Measurements from ENCODE around the gene CCDC93. TPM values are rescaled to one million over a fixed set of nuclear protein-coding genes. Genes with fewer than 3 reads are reported as not detected.

CCDC93 gene
- total RNA-seq, 4 donors from 2014 or later, result 25.6 to 52.4 (median 33.1) TPM

GRCh38 chr2:117952701-117953100 is 61.2 kb downstream of the CCDC93 start:
- no peak overlapping the region for H3K4me3 ChIP-seq (replicated peaks in 1 of 3)
- no peaks in the 10 kb centered on the region for H3K27me3 ChIP-seq
- H3K27ac ChIP-seq, result no peak overlapping the region
- DNase-seq, result no peak
- peaks cover 17 to 36% of the 10 kb centered on the region in 2 donors for H3K4me1 ChIP-seq
- H3K9me3 ChIP-seq, result no peaks in the 10 kb centered on the region
- peaks cover 5 to 18% of the 10 kb centered on the region in 2 donors for H3K36me3 ChIP-seq
- TF ChIP-seq CTCF (IDR thresholded peaks at IDR 0.05), result no peak
- no peak for TF ChIP-seq POLR2A (IDR thresholded peaks at IDR 0.05)
- intact Hi-C loops (cut with DNase I), result no loop called here

- no peak for TF ChIP-seq CTCF (IDR thresholded peaks at IDR 0.05)
- TF ChIP-seq POLR2A (IDR thresholded peaks at IDR 0.05), result no peak
- no peak for DNase-seq
- Histone ChIP-seq H3K36me3 (peaks cover 5 to 18% of the 10 kb centered on the region in 2 donors), H3K27ac (no peak overlapping the region), H3K4me3 (replicated peaks in 1 of 3) (no peak overlapping the region), H3K4me1 (peaks cover 12 to 31% of the 10 kb centered on the region in 2 donors), H3K27me3 (no peaks in the 10 kb centered on the region), H3K9me3 (no peaks in the 10 kb centered on the region)
- 93 to 96% methylated on average over 4 of the region's 4 CpGs for WGBS, 2 donors
- intact Hi-C loops (cut with DNase I), result no loop called here
Observed at GRCh38 chr2:117952228-117952627, 61.6 kb downstream of the CCDC93 start.

- intact Hi-C loops (cut with DNase I), result no loop called here
- H3K36me3 ChIP-seq, result peaks cover 5 to 27% of the 10 kb centered on the region in 2 donors
- WGBS, 2 donors, result 82 to 86% methylated on average over 5 of the region's 5 CpGs
Observed at GRCh38 chr2:117949806-117950205, 64.1 kb downstream of the CCDC93 start.

GRCh38 chr2:117948615-117949014 is 65.3 kb downstream of the CCDC93 start:
- Histone ChIP-seq H3K4me3 (replicated peaks in 1 of 3) (no peak overlapping the region), H3K9me3 (no peaks in the 10 kb centered on the region), H3K27ac (peak overlapping the region in 2 of 3 donors; percentile 47 to 51), H3K36me3 (peaks cover 5 to 27% of the 10 kb centered on the region in 2 donors), H3K27me3 (no peaks in the 10 kb centered on the region), H3K4me1 (peaks cover 29 to 44% of the 10 kb centered on the region in 2 donors)
- no peak for DNase-seq
- no peak for TF ChIP-seq CTCF (IDR thresholded peaks at IDR 0.05)
- no peak for TF ChIP-seq POLR2A (IDR thresholded peaks at IDR 0.05)
- intact Hi-C loops (cut with DNase I), result no loop called here
- WGBS, 2 donors, result 55 to 70% methylated on average over 1 of the region's 1 CpG

More at GRCh38 chr2:117949806-117950205, 64.1 kb downstream of the CCDC93 start:
- DNase-seq, result no peak
- no peaks in the 10 kb centered on the region for H3K27me3 ChIP-seq
- TF ChIP-seq CTCF (IDR thresholded peaks at IDR 0.05) (no peak), POLR2A (IDR thresholded peaks at IDR 0.05) (no peak)
- no peaks in the 10 kb centered on the region for H3K9me3 ChIP-seq
- H3K4me1 ChIP-seq, result peaks cover 20 to 32% of the 10 kb centered on the region in 2 donors
- H3K27ac ChIP-seq, result peak overlapping the region in 1 of 3 donors; percentile 51
- no peak overlapping the region for H3K4me3 ChIP-seq (replicated peaks in 1 of 3)

GRCh38 chr2:117945296-117945695 is 68.6 kb downstream of the CCDC93 start:
- peak; percentile 73 to 83 for DNase-seq
- intact Hi-C loops (cut with DNase I), result no loop called here
- Histone ChIP-seq H3K9me3 (no peaks in the 10 kb centered on the region), H3K27ac (peak overlapping the region; percentile 63 to 80 (median 79)), H3K36me3 (peaks cover 0 to 19% of the 10 kb centered on the region in 2 donors), H3K4me1 (peaks cover 47 to 68% of the 10 kb centered on the region in 2 donors), H3K4me3 (replicated peaks in 1 of 3) (no peak overlapping the region), H3K27me3 (no peaks in the 10 kb centered on the region)
- WGBS, 2 donors, result 31 to 35% methylated on average over 5 of the region's 5 CpGs
- TF ChIP-seq CTCF (IDR thresholded peaks at IDR 0.05), result no peak
- no peak for TF ChIP-seq POLR2A (IDR thresholded peaks at IDR 0.05)
